ENCODE measurements around the gene ST6GALNAC5.
"Not testable (repeated sequence)": the region's sequence is repeated elsewhere in the genome, so short reads cannot be mapped to it uniquely, and the experiment has no call there.

ST6GALNAC5 gene

DNA sequence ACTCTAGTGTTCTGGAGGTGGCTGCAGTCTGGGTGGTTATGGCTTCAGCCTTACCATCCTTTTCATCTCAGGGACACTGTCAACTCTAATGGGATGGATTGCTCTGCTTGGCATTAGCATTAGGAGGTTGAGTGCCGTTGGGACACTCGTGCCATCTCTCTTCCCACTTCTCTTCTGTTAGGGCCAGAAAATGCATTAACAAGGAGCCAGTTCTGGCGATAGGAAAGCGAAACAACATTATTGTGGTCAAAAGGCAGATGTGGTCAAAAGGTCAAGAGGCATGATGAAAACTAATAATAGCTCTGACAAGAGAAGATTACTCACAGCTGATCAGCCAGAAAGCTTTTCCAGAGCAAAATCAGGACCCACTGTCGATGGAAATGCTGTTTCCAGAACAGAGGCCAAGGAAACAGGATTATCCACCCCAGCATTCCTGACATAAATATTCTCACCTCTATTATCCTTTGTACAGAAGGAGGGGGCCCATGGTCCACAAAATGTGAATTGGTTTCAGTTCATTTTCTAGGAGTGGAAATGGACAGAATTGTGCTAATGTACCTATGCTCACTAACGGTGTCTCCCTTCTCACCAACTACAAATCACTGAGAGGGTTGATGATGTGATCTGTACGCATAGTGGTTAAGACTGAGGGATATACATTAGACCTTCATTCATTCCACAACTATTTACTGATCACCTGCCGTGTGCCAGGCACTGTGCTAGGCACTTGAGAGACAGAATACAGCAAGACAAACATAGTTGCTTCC lies 72.0 kb downstream of the ST6GALNAC5 start:
- TF ChIP-seq ZNF274 (IDR thresholded peaks at IDR 0.05; ENCODE audit: low read depth, low read length), result no peak
- H3K4me3 ChIP-seq (ENCODE audit: low read length), result no peak overlapping the region

DNA sequence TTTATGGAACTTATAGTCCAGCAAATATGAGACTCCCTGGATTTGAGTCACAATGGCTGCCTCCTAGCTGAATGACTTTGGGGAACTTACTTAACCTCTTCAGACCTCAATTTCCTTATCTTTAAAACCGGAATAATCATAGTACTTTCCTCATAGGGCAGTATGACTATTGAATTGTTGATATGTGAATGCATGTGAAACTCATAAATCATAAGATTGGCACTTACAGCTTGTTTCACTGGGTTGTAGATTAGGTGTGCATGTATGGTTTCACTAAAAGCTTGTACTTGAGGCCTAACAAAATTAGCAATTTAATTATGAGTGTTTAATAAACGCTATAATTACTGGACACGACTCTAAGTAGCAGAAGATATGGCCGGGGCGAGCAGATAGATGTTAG lies 72.5 kb downstream of the ST6GALNAC5 start:
- TF ChIP-seq ZNF274 (IDR thresholded peaks at IDR 0.05; ENCODE audit: low read depth, low read length), result no peak

DNA sequence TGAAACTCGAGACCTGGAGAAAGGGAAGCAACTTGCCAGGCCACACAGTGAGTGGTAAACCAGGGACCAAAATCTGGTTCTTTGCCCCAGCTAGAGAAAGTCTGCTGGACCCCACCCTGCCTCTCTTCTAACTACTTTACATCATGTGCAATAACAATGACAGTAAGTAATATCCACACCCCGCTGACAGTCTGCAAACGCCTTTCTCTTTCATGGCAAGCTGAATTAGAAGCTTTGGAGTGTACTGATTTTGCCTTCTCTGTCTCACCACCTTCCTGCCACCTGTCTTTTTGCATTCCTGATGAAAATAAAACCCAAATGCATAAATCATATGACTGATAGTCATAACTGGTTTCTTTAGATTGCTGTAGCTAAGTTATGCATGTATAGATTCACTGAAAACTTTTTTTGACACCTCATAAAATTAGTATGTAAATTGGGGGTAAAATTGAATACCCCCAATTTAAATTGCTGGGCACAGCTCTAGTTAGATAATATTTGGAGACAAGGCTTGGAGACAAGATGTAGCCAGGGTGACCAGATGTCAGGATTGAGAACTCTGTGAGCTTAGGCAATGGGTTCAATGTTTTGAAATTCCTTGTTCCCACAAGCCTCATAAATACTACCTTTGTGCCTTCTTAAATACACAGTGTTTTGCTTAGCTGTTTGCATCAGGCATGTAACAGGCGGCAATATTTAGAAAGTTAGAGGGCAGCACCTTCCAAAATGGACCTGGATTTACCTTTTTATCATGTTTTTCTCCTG lies 73.5 kb downstream of the ST6GALNAC5 start:
- H3K4me3 ChIP-seq (ENCODE audit: low read length), result no peak overlapping the region
- TF ChIP-seq ZNF274 (IDR thresholded peaks at IDR 0.05; ENCODE audit: low read depth, low read length), result no peak

More for the DNA sequence above, 72.5 kb downstream of the ST6GALNAC5 start:
- H3K4me3 ChIP-seq (ENCODE audit: low read length), result no peak overlapping the region

DNA sequence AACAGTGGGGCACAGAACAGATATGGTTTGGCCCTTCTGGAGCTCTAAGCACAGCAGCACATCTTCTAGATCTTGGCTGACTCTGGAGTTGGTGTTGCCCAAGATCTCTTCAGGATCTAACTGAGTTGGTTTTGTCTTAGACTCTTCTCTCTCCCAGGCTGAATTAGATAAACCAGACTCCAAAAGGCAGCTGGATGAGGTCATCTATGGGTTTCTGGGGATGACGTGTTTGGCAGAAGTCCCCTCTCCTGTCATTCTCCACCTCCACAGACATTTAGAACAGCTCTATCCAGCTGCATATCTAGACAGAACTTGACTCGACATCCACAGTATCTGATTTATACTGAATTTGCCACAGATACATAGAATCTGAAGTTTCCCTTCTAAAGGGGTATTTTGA lies 75.3 kb downstream of the ST6GALNAC5 start:
- no peak overlapping the region for H3K4me3 ChIP-seq (ENCODE audit: low read length)
- no peak for TF ChIP-seq ZNF274 (IDR thresholded peaks at IDR 0.05; ENCODE audit: low read depth, low read length)

DNA sequence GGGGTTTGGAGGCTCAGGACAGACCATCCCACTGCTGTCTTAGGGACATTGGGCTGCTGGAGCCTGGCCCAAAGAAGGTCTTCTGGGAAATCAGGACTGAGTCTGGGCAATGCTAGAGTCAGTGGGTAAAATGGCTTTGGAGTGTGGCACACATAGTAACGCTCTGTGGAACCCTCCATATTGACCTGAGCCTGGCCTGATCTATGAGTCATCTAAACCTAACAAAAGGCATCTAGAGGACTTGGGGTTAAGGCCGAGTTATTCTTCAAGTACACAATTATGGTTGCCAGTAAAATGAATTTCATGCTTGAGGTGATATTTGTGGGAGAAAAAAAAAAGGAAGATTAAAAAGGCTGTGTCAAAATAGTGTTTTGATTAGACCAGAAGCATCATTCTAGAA lies 77.7 kb downstream of the ST6GALNAC5 start:
- no peak overlapping the region for H3K4me3 ChIP-seq (ENCODE audit: low read length)
- no peak for TF ChIP-seq ZNF274 (IDR thresholded peaks at IDR 0.05; ENCODE audit: low read depth, low read length)

DNA sequence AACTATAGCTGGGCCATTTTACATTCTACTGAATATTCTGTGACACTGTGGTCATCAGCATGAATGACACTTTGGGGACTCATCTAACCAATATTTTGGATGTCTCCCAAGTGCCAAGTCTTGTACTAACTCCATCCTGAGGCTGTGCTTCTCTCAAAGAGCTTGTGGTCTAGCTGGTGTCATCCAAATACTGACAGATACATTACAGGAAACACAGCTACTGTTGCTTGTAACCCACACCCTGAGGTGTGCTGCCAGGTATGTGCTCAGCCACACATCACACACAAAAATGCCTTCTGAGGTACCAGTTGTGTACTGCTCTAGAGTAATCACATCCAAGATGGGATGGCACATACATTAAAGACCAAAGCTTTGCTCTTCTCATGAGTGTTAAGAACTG lies 81.6 kb downstream of the ST6GALNAC5 start:
- no peak overlapping the region for H3K4me3 ChIP-seq (ENCODE audit: low read length)
- TF ChIP-seq ZNF274 (IDR thresholded peaks at IDR 0.05; ENCODE audit: low read depth, low read length), result no peak

GRCh38 chr1:76949503-76949902 lies 82.2 kb downstream of the ST6GALNAC5 start:
- no peak overlapping the region for H3K4me3 ChIP-seq (ENCODE audit: low read length)
- TF ChIP-seq ZNF274 (IDR thresholded peaks at IDR 0.05; ENCODE audit: low read depth, low read length), result no peak

GRCh38 chr1:76950306-76950705 lies 83.0 kb downstream of the ST6GALNAC5 start:
- no peak overlapping the region for H3K4me3 ChIP-seq (ENCODE audit: low read length)
- TF ChIP-seq ZNF274 (IDR thresholded peaks at IDR 0.05; ENCODE audit: low read depth, low read length), result no peak

- TF ChIP-seq ZNF274 (IDR thresholded peaks at IDR 0.05; ENCODE audit: low read depth, low read length), result no peak
- H3K4me3 ChIP-seq (ENCODE audit: low read length), result no peak overlapping the region
Measured at GRCh38 chr1:76951153-76951552, 83.9 kb downstream of the ST6GALNAC5 start.

DNA sequence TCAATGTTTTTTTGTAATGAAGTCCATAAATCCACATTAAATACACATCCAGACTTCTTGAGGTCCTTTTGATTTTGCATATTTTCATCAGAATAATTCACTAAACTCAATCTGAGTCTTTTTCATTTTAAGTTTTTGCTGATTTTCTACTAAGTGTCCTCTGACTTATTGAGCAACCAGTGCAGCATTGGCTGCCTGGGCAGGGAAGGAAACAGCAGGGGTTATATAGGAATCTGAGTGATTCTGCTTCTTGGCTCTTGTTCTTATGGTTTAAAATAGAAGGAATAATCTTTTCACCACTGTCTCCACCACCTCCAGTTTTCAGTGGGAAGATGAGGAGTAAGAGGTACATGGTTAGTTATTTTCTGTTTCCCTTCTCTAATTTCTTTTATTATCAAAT lies 88.4 kb downstream of the ST6GALNAC5 start:
- no peak for TF ChIP-seq ZNF274 (IDR thresholded peaks at IDR 0.05; ENCODE audit: low read depth, low read length)

GRCh38 chr1:76957961-76958360 lies 90.7 kb downstream of the ST6GALNAC5 start:
- TF ChIP-seq ZNF274 (IDR thresholded peaks at IDR 0.05; ENCODE audit: low read depth, low read length), result no peak
- no peak overlapping the region for H3K4me3 ChIP-seq (ENCODE audit: low read length)

More for the DNA sequence above, 88.4 kb downstream of the ST6GALNAC5 start:
- H3K4me3 ChIP-seq (ENCODE audit: low read length), result no peak overlapping the region

- TF ChIP-seq ZNF274 (IDR thresholded peaks at IDR 0.05; ENCODE audit: low read depth, low read length), result no peak
Measured at GRCh38 chr1:76958828-76959227, 91.5 kb downstream of the ST6GALNAC5 start.

GRCh38 chr1:76959556-76959955 lies 92.3 kb downstream of the ST6GALNAC5 start:
- TF ChIP-seq ZNF274 (IDR thresholded peaks at IDR 0.05; ENCODE audit: low read depth, low read length), result no peak
- H3K4me3 ChIP-seq (ENCODE audit: low read length), result no peak overlapping the region

More at GRCh38 chr1:76958828-76959227, 91.5 kb downstream of the ST6GALNAC5 start:
- no peak overlapping the region for H3K4me3 ChIP-seq (ENCODE audit: low read length)

DNA sequence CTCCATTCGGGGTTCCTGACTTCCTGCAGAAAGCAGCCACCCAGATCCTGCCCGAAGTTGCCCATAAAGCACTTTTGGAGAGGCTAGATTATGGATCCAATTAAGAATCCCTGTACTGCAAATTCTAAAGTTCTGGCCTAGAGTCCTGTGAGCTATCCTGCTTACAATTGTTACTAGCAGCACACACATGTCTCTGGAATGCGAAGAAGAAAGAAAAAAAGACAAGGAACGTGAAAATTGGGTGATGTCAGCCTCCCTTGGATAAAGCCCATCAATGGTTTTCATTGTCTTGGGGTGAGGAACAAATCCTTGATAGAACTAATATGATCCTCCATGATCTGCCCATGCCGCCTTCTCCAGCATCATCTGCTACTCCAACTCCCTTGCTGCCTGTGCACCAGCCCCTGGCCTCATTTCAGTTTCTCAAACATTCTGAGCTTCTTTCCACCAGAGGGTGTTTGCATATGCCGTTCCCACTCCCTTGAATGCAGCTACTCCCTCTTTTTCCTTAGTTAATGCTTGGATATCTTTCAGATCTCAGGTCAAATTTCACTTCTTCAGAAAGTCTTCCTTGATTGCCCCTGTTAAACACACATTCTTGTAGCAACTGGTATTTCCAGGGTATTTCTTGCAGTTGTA lies 94.0 kb downstream of the ST6GALNAC5 start:
- no peak overlapping the region for H3K4me3 ChIP-seq (ENCODE audit: low read length)
- TF ChIP-seq ZNF274 (IDR thresholded peaks at IDR 0.05; ENCODE audit: low read depth, low read length), result no peak

GRCh38 chr1:76961820-76962207 lies 94.5 kb downstream of the ST6GALNAC5 start:
- TF ChIP-seq ZNF274 (IDR thresholded peaks at IDR 0.05; ENCODE audit: low read depth, low read length), result no peak
- no peak overlapping the region for H3K4me3 ChIP-seq (ENCODE audit: low read length)

DNA sequence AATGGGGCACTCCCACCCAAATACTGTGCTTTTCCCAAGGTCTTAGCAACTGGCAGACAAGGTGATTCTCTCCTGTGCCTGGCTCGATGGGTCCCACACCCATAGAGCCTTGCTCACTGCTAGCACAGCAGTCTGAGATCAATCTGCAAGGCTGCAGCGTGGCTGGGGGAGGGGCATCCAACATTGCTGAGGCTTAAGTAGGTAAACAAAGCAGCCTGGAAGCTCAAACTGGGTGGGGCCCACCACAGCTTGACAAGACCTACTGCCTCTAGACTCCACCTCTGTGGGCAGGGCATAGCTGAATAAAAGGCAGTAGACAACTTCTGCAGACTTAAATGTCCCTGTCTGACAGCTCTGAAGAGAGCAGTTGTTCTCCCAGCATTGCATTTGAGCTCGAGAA lies 114.0 kb downstream of the ST6GALNAC5 start:
- H3K4me3 ChIP-seq (ENCODE audit: low read length), result not testable (repeated sequence)
